ENCODE data around the gene B9D1. TPM values are rescaled to one million over a fixed set of nuclear protein-coding genes. Genes with fewer than 3 reads are reported as not detected.

The B9D1 gene, protein sequence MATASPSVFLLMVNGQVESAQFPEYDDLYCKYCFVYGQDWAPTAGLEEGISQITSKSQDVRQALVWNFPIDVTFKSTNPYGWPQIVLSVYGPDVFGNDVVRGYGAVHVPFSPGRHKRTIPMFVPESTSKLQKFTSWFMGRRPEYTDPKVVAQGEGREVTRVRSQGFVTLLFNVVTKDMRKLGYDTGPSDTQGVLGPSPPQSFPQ
- total RNA-seq: 1 to 10 TPM; 1.1 to 2.6 TPM

DNA sequence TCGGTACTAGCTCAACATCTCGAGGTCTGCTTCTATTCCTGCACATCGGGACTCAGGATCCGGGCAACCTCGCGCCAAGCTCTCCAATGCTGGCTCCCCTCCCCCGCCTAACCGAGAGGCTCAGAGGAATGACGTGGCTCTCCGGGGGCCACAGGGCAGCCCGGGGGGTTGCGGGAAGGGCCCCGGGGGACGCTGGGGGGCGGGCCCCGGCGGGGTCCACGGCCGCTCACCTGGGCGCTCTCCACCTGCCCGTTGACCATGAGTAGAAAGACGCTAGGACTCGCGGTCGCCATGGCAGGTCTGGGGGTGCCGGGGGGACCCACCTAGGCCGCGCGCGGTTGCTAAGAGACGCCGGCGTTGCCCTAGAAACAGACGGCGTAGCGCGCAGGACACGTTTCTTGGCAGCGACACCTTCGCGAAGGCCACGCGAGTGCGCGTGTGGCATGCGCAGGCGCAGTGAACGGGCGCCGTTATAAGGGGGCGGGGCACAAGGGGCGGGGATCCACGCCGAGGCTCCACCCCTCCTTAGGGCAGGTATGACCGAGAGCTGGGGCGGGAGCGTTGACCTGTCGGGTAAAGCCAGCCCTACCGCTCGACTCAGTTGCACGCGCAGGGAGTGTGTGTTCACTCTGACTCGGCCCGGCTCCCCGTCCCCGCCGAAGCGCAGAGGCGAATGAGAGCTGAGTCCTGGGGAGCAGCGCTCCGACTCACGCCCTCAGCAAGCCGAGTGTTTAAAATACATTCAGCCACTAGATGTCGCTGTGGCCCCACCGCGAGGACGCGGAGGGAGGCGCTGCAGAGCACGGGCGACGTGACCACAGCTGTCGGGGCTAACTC, at the start of gene B9D1:
Gene B9D1, minus strand, starts transcription at position 447 of the 837 bp plus-strand sequence. Its CDS starts 154 bp downstream, at position 293.
- Mint-ChIP-seq H3K27me3 (peaks cover 16% of the 10 kb centered on the region), H3K36me3 (no peaks in the 10 kb centered on the region), H3K4me3 (peak within 1 kb of the TSS; percentile 81), H3K9me3 (ENCODE audit: low read depth) (no peaks in the 10 kb centered on the region), H3K27ac (peak within 1 kb of the TSS; percentile 76), H3K4me1 (peaks cover 10% of the 10 kb centered on the region)
- peak; percentile 93 for ATAC-seq
- DNase-seq: peak; percentile 94
- CTCF ChIA-PET: interaction anchor here (0.6 to 8.9 kb wide), 48 partner anchors 8 to 648 kb away, joined by 3 to 114 read pairs (median 5); partner anchors contain the start of genes AKAP10, ALDH3A2 and MAPK7

DNA sequence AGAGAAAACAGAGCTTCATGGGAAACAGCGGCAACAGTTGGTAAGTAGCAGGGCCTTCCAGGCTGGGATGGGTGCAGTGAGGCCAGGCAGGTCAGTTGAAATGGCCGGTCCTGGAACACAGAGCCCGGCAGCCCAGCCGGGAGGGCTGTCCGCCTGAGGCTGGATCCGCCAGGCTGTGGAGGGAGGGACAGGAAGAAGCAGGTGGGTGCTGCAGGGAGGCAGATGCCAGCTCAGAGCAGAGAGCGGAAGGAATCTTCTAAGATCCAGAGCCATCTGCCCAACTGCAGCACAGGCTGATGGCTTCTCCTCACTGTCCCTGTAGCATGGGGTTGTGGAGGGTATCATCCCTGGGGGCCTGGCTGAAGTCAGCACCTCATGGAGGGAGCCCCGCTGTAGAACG, 49.1 kb upstream of the B9D1 start:
- Mint-ChIP-seq H3K4me3 (no peak overlapping the region), H3K27ac (no peak overlapping the region), H3K27me3 (peaks cover 2% of the 10 kb centered on the region), H3K36me3 (no peaks in the 10 kb centered on the region), H3K9me3 (ENCODE audit: low read depth) (no peaks in the 10 kb centered on the region), H3K4me1 (no peaks in the 10 kb centered on the region)
- CTCF ChIA-PET: no interaction called here
- no peak for DNase-seq
- ATAC-seq: no peak

DNA sequence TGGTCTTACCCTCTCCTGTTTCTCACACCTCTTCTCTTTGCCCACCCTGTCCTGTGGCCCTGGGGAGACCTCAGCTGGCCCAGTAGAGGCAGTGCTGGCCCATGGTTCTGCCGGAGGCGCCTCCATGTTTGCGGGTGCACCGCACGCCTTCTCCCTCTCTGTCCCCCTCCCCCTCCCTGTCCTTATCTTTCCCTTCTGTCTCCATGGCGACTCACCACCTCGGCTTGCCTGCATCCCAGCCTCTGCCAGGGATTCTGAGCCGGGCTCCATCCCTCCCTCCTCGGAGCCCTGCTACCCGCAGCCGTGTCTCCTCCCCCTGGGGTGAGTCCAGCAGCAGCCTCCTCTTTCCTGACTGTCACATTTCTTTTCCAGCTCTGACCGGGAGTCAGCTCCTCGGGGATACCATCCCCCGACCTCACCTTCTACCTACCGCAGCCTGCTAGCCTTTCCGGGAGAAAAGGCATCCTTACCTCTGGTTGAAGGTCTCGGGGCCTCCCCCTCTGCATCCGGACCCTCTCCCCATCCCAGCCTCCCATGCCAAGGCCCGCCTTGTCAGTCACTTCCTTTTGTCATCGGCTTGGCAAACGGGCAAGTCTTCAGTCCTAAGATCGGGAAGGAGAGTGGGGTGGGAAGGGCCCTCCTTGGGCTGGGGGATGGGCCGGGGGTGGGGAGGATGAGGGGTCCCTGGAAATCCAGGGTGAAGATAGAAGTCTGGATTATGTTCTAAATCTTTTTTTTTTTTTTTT, 48.5 kb upstream of the B9D1 start, which contains the start of gene RNF112:
Gene RNF112, plus strand, starts transcription at position 358 of the 746 bp plus-strand sequence. Its CDS starts 177 bp downstream, at position 535.
- Mint-ChIP-seq H3K36me3 (no peaks in the 10 kb centered on the region), H3K9me3 (ENCODE audit: low read depth) (no peaks in the 10 kb centered on the region), H3K4me3 (no peak within 1 kb of the TSS), H3K4me1 (no peaks in the 10 kb centered on the region), H3K27me3 (peaks cover 2% of the 10 kb centered on the region), H3K27ac (no peak within 1 kb of the TSS)
- CTCF ChIA-PET: no interaction called here
- no peak for DNase-seq
- ATAC-seq: no peak

DNA sequence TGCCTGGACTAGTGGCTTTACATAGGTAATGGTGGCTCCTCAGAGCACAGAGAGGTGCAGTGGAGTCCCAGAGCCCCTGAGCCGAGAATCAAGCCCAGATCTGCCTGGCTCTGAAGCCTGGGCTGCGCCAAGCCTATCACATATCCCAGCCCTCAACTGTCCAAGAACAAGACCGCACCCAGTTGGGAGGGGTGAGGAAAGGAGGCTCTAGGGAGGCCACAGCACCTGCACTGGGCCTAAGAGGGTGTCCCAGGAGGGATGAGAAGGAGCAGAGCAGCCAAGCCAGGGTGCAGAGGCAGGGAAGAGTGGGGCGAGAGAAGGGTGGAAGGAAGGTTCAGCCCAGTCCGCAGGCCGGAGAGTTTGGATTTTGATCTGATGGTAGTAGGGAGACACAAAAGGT, 47.6 kb upstream of the B9D1 start:
- H3K4me3 Mint-ChIP-seq: no peak overlapping the region
- no peaks in the 10 kb centered on the region for H3K9me3 Mint-ChIP-seq (ENCODE audit: low read depth)
- peaks cover 2% of the 10 kb centered on the region for H3K27me3 Mint-ChIP-seq
- ATAC-seq: no peak
- no peak for DNase-seq
- H3K36me3 Mint-ChIP-seq: no peaks in the 10 kb centered on the region
- CTCF ChIA-PET: interaction anchor here (1.0 kb wide), 1 partner anchor 47 kb away, joined by 3 read pairs; the partner anchor contains the start of gene B9D1
- H3K4me1 Mint-ChIP-seq: no peaks in the 10 kb centered on the region
- no peak overlapping the region for H3K27ac Mint-ChIP-seq

DNA sequence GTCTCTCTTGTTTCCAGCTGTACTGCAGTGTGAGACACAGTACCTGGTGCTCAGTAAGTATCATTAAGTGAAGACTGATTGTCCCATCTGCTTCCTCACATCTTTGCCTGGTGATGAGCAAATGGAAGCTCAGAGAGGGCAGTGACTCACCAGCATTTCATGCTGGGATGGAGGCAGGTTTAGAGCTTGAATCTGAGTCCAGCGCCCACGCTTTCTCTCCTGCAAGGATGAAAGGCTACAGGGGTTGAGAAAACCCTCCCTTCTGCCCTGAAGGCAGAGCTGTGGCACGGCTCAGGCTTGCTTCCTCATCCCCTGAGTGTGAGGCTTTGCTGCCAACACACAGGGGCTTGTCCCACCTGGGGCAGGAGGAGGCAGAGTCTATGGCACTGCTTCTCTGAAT, 47.0 kb upstream of the B9D1 start:
- Mint-ChIP-seq H3K36me3 (no peaks in the 10 kb centered on the region), H3K4me3 (no peak overlapping the region), H3K4me1 (no peaks in the 10 kb centered on the region), H3K27me3 (peaks cover 2% of the 10 kb centered on the region), H3K27ac (no peak overlapping the region), H3K9me3 (ENCODE audit: low read depth) (no peaks in the 10 kb centered on the region)
- DNase-seq (no peak), ATAC-seq (no peak)
- CTCF ChIA-PET: interaction anchor here (1.0 kb wide), 1 partner anchor 47 kb away, joined by 3 read pairs; the partner anchor contains the start of gene B9D1

DNA sequence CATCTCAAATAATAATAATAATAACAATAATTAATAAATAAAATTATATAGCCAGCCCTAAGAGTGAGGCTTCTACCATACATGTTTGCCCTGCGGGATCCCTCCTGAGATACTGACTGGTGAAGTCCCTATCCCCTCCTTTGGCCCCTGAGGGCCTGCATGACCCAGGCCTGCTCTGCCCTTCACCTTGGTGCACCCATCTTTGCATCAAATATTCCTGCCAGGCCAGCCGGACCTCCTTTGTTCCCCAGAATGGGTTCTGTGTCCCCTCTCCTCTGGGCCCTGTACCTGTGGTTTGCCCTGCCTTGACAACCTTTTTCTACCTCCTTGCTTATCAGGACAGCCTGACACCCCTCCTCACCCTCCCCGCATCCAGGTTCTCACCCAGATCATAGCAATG, 46.5 kb upstream of the B9D1 start:
- Mint-ChIP-seq H3K9me3 (ENCODE audit: low read depth) (no peaks in the 10 kb centered on the region), H3K4me1 (no peaks in the 10 kb centered on the region), H3K27me3 (peaks cover 2% of the 10 kb centered on the region), H3K36me3 (no peaks in the 10 kb centered on the region), H3K4me3 (no peak overlapping the region), H3K27ac (no peak overlapping the region)
- CTCF ChIA-PET: interaction anchor here (1.0 kb wide), 1 partner anchor 46 kb away, joined by 3 read pairs; the partner anchor contains the start of gene B9D1
- no peak for DNase-seq
- ATAC-seq: no peak

DNA sequence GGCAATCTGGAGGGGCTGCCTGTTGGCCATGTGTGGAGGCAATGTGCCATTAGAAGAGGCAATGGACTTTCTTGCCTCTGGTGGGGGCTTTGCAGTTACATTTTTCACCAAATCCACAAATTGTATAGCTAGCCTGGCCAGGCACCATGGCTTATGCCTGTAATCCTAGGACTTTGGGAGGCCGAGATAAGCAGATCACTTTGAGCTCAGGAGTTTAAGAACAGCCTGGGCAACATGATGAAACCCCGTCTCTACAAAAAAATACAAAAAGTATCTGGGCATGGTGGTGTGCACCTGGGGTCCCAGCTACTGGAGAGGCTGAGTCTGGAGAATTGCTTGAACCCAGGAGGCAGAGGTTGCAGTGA, 45.8 kb upstream of the B9D1 start:
- CTCF ChIA-PET: no interaction called here
- ATAC-seq (no peak), DNase-seq (no peak)
- H3K27ac Mint-ChIP-seq: no peak overlapping the region
- no peak overlapping the region for H3K4me3 Mint-ChIP-seq
- no peaks in the 10 kb centered on the region for H3K9me3 Mint-ChIP-seq (ENCODE audit: low read depth)
- H3K4me1 Mint-ChIP-seq: no peaks in the 10 kb centered on the region
- H3K27me3 Mint-ChIP-seq: peaks cover 3% of the 10 kb centered on the region
- no peaks in the 10 kb centered on the region for H3K36me3 Mint-ChIP-seq

DNA sequence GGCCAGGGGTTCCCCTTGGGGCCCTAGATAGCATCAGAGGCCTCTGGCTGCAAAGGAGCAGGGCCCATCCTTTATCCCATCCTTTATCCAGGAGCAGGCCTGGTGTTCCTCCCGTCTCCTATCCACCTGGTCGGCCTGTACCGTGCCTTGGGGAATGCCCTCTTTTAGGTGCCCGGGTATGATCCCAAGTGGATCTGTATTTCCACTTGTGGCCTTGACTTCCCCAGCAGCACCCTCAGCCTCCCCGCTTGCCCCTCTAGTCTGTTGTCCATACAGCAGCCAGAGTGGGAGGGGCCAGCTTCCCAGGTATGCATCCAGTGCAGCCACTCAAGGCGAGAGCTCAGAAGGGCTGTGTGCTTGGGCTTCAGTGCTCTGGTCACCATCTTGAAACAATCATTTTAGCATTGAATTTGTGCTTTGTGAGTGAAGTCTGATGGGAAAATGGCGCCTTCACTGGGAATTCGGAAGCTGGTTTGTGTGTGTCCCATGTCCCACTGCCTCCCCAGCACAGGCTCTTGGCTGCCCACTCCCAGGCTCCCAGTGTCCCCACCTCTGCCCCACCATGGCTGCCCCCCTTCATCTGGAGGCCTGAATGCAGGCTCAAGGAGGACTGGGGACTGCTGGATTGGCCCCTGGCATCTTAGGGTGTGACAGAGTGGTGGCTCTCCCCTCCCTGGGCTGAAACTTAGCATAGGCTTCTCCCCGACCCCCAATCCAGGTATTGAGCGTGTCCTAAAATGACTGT, 45.2 kb upstream of the B9D1 start:
- CTCF ChIA-PET: no interaction called here
- H3K27me3 Mint-ChIP-seq: peaks cover 3% of the 10 kb centered on the region
- H3K4me3 Mint-ChIP-seq: no peak overlapping the region
- ATAC-seq: no peak
- no peak for DNase-seq
- no peaks in the 10 kb centered on the region for H3K9me3 Mint-ChIP-seq (ENCODE audit: low read depth)
- H3K4me1 Mint-ChIP-seq: no peaks in the 10 kb centered on the region
- no peak overlapping the region for H3K27ac Mint-ChIP-seq
- H3K36me3 Mint-ChIP-seq: no peaks in the 10 kb centered on the region

DNA sequence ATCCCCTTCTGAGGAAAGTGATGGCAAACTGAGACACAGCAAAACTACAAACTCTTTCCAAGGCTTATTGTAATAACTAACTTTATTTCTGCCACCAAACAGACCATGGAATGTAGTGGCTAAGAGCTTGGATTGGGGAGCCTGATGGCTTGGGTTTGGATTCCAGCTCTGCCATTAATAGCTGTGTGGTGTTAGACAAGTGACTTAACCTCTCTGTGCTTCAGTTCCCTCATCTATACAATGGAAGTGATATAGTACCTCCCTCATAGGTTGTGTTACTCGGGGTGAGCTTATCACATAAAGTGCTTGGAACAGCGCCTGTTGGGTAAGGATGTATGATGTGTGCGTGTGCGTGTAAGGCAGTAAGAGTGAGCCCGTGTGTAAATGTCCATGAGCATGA, 42.6 kb upstream of the B9D1 start:
- no peak for DNase-seq
- peaks cover 3% of the 10 kb centered on the region for H3K27me3 Mint-ChIP-seq
- no peak overlapping the region for H3K27ac Mint-ChIP-seq
- H3K9me3 Mint-ChIP-seq (ENCODE audit: low read depth): no peaks in the 10 kb centered on the region
- CTCF ChIA-PET: no interaction called here
- no peaks in the 10 kb centered on the region for H3K4me1 Mint-ChIP-seq
- H3K36me3 Mint-ChIP-seq: no peaks in the 10 kb centered on the region
- H3K4me3 Mint-ChIP-seq: no peak overlapping the region
- no peak for ATAC-seq

DNA sequence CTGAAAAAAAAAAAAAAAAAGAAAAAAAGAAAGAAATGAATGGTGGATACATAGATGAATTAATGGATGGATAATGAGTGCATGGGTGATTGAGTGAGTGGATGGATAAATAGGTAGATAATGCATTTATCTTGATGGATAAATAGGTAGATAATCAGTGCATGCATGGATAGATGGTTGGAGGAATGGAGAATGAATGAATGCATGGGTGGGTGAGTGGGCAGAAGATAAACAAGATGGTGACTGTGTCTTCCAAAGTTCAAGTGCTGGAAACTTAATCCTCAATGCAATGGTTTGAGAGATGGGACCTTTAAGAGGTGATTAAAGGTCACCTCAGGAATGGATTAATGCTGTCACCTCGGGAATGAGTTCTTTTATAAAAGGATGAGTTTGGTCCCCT, 41.7 kb upstream of the B9D1 start:
- CTCF ChIA-PET: no interaction called here
- no peaks in the 10 kb centered on the region for H3K36me3 Mint-ChIP-seq
- H3K9me3 Mint-ChIP-seq (ENCODE audit: low read depth): no peaks in the 10 kb centered on the region
- H3K27me3 Mint-ChIP-seq: peaks cover 3% of the 10 kb centered on the region
- DNase-seq: no peak
- no peak for ATAC-seq
- no peaks in the 10 kb centered on the region for H3K4me1 Mint-ChIP-seq
- H3K27ac Mint-ChIP-seq: no peak overlapping the region
- H3K4me3 Mint-ChIP-seq: no peak overlapping the region

DNA sequence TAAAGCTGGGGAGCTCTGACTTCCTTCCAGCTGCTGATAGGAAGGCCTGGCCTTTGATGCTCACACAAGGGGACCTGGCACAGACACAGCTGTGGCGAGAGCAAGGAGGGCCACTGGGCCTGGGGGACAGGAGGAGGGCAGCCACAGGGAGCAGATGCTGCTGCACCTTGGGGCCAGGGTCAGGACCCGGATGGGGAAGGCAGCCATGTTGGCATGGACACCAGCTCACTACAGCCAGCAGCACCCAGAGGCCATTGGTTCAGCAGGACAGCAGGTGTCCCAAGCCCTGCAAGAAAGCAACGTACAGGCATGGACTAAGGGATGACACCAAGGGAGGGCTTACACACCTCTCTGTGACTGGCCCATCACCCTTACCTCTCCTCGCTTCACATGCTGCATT, 40.5 kb upstream of the B9D1 start:
- CTCF ChIA-PET: interaction anchor here (1.7 kb wide), 1 partner anchor 40 kb away, joined by 7 read pairs; the partner anchor contains the start of gene B9D1
- Mint-ChIP-seq H3K27ac (no peak overlapping the region), H3K4me3 (no peak overlapping the region), H3K4me1 (no peaks in the 10 kb centered on the region), H3K27me3 (peaks cover 3% of the 10 kb centered on the region), H3K36me3 (no peaks in the 10 kb centered on the region), H3K9me3 (ENCODE audit: low read depth) (no peaks in the 10 kb centered on the region)
- ATAC-seq: no peak
- DNase-seq: no peak

DNA sequence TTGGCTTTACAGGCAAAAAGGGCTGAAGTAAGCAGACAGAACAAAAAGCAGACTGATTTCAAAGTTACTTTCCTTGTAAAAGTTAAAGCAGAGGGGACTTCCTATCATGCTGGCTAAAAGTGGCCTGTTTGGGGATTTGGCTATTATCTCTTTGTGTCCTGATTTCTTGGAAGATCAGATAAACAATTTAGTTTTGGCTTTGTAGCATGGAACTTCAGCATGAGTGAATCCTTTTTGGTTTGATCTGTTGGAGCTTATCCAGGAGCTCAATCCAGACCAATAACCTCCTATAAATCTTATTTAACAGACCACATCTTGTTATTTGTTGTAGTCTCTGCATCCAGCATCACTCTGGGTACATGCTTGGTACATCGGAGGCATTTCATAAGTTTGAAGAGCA, 39.6 kb upstream of the B9D1 start:
- Mint-ChIP-seq H3K4me3 (no peak overlapping the region), H3K9me3 (ENCODE audit: low read depth) (no peaks in the 10 kb centered on the region), H3K27ac (no peak overlapping the region), H3K36me3 (no peaks in the 10 kb centered on the region), H3K4me1 (no peaks in the 10 kb centered on the region), H3K27me3 (peaks cover 3% of the 10 kb centered on the region)
- CTCF ChIA-PET: interaction anchor here (1.5 to 1.7 kb wide), 2 partner anchors 39 to 45 kb away, joined by 4 to 7 read pairs; partner anchors contain the start of gene B9D1
- no peak for ATAC-seq
- no peak for DNase-seq
